ENCODE results near the gene EIF4G3.

EIF4G3 gene

GRCh38 chr1:20811916-20812315 is 364.8 kb downstream of the EIF4G3 start:
- DNase-seq, result no peak
- H3K27ac ChIP-seq (ENCODE audit: low read length, poor library complexity, severe bottlenecking), result no peak overlapping the region
- no peak overlapping the region for H2AFZ ChIP-seq (ENCODE audit: low read depth, low read length)
- peaks cover 21 to 46% of the 10 kb centered on the region in 2 experiments for H3K36me3 ChIP-seq (ENCODE audit: control insufficient read depth in 1 of 2, insufficient read depth in 2 of 2, low read depth in 1 of 2, low read length in 2 of 2)
- no peak overlapping the region for H4K91ac ChIP-seq (ENCODE audit: low read length)
- no peak overlapping the region for H3K18ac ChIP-seq (ENCODE audit: low read depth in 1 of 2, low read length in 2 of 2)
- no peak overlapping the region for H3K4me2 ChIP-seq (ENCODE audit: low read length, poor library complexity, severe bottlenecking)
- H2BK5ac ChIP-seq (ENCODE audit: low read depth, low read length, poor library complexity, severe bottlenecking), result no peak overlapping the region
- no peak overlapping the region for H2AK5ac ChIP-seq (ENCODE audit: low read length, severe bottlenecking)
- no peak overlapping the region for H3K4me3 ChIP-seq (ENCODE audit: insufficient read depth in 1 of 2, low read depth in 1 of 2, low read length in 2 of 2)
- H3K14ac ChIP-seq (ENCODE audit: low read length in 2 of 2), result no peak overlapping the region
- H3K27me3 ChIP-seq (ENCODE audit: control insufficient read depth in 1 of 2, insufficient read depth in 1 of 2, low read length in 2 of 2), result no peaks in the 10 kb centered on the region
- WGBS, result 96% methylated on average over 4 of the region's 5 CpGs
- H2BK15ac ChIP-seq (ENCODE audit: low read depth, poor library complexity, severe bottlenecking), result no peak overlapping the region
- no peak overlapping the region for H3K9ac ChIP-seq (ENCODE audit: low read length)
- H3K79me1 ChIP-seq (replicated peaks; ENCODE audit: low read length, poor library complexity, severe bottlenecking), result peaks cover 5% of the 10 kb centered on the region
- no peak overlapping the region for H2BK12ac ChIP-seq (ENCODE audit: low read length in 2 of 2)
- no peaks in the 10 kb centered on the region for H3K9me3 ChIP-seq (ENCODE audit: control insufficient read depth, low read length)
- H2BK120ac ChIP-seq (ENCODE audit: low read depth, low read length), result no peak overlapping the region
- no peak overlapping the region for H3K23ac ChIP-seq (ENCODE audit: low read length in 2 of 2)
- H3K4ac ChIP-seq (ENCODE audit: low read depth in 1 of 2, low read length in 2 of 2), result no peak overlapping the region
- H4K8ac ChIP-seq (ENCODE audit: low read length), result no peak overlapping the region
- H3K4me1 ChIP-seq (ENCODE audit: control insufficient read depth, insufficient read depth, low read depth, low read length), result no peaks in the 10 kb centered on the region

GRCh38 chr1:20793236-20793635 is 383.5 kb downstream of the EIF4G3 start:
- no peak overlapping the region for H3K4ac ChIP-seq (ENCODE audit: low read depth in 1 of 2, low read length in 2 of 2)
- no peak overlapping the region for H3K4me2 ChIP-seq (ENCODE audit: low read length, poor library complexity, severe bottlenecking)
- no CpG with 5 or more reads among the region's 4 CpGs for WGBS
- H4K8ac ChIP-seq (ENCODE audit: low read length), result no peak overlapping the region
- H3K27ac ChIP-seq (ENCODE audit: low read length, poor library complexity, severe bottlenecking), result no peak overlapping the region
- no peak for DNase-seq
- H2BK5ac ChIP-seq (ENCODE audit: low read depth, low read length, poor library complexity, severe bottlenecking), result no peak overlapping the region
- H3K14ac ChIP-seq (ENCODE audit: low read length in 2 of 2), result no peak overlapping the region
- no peak overlapping the region for H3K23ac ChIP-seq (ENCODE audit: low read length in 2 of 2)
- no peak overlapping the region for H2BK12ac ChIP-seq (ENCODE audit: low read length in 2 of 2)
- no peaks in the 10 kb centered on the region for H3K9me3 ChIP-seq (ENCODE audit: control insufficient read depth, low read length)
- H2BK15ac ChIP-seq (ENCODE audit: low read depth, poor library complexity, severe bottlenecking), result no peak overlapping the region
- peaks cover 1% of the 10 kb centered on the region for H3K79me1 ChIP-seq (replicated peaks; ENCODE audit: low read length, poor library complexity, severe bottlenecking)
- H3K27me3 ChIP-seq (ENCODE audit: control insufficient read depth in 1 of 2, insufficient read depth in 1 of 2, low read length in 2 of 2), result no peaks in the 10 kb centered on the region
- no peak overlapping the region for H2AFZ ChIP-seq (ENCODE audit: low read depth, low read length)
- no peak overlapping the region for H3K9ac ChIP-seq (ENCODE audit: low read length)
- no peak overlapping the region for H3K4me3 ChIP-seq (ENCODE audit: insufficient read depth in 1 of 2, low read depth in 1 of 2, low read length in 2 of 2)
- no peak overlapping the region for H2BK120ac ChIP-seq (ENCODE audit: low read depth, low read length)
- H2AK5ac ChIP-seq (ENCODE audit: low read length, severe bottlenecking), result no peak overlapping the region
- peaks cover 6% of the 10 kb centered on the region in 2 experiments for H3K36me3 ChIP-seq (ENCODE audit: control insufficient read depth in 1 of 2, insufficient read depth in 2 of 2, low read depth in 1 of 2, low read length in 2 of 2)
- H3K18ac ChIP-seq (ENCODE audit: low read depth in 1 of 2, low read length in 2 of 2), result no peak overlapping the region
- H3K4me1 ChIP-seq (ENCODE audit: control insufficient read depth, insufficient read depth, low read depth, low read length), result peaks cover 1% of the 10 kb centered on the region
- no peak overlapping the region for H4K91ac ChIP-seq (ENCODE audit: low read length)

GRCh38 chr1:20792196-20792595 is 384.5 kb downstream of the EIF4G3 start:
- Histone ChIP-seq H3K4ac (ENCODE audit: low read depth in 1 of 2, low read length in 2 of 2) (no peak overlapping the region), H3K4me3 (ENCODE audit: insufficient read depth in 1 of 2, low read depth in 1 of 2, low read length in 2 of 2) (no peak overlapping the region), H3K14ac (ENCODE audit: low read length in 2 of 2) (no peak overlapping the region), H3K4me2 (ENCODE audit: low read length, poor library complexity, severe bottlenecking) (no peak overlapping the region), H3K18ac (ENCODE audit: low read depth in 1 of 2, low read length in 2 of 2) (peak overlapping the region in 1 of 2 experiments; percentile 30), H3K79me1 (replicated peaks; ENCODE audit: low read length, poor library complexity, severe bottlenecking) (peaks cover 1% of the 10 kb centered on the region), H3K23ac (ENCODE audit: low read length in 2 of 2) (no peak overlapping the region), H4K8ac (ENCODE audit: low read length) (no peak overlapping the region), H3K27me3 (ENCODE audit: control insufficient read depth in 1 of 2, insufficient read depth in 1 of 2, low read length in 2 of 2) (no peaks in the 10 kb centered on the region), H4K91ac (ENCODE audit: low read length) (no peak overlapping the region), H3K9ac (ENCODE audit: low read length) (peak overlapping the region; percentile 50), H3K36me3 (ENCODE audit: control insufficient read depth in 1 of 2, insufficient read depth in 2 of 2, low read depth in 1 of 2, low read length in 2 of 2) (peaks cover 0 to 3% of the 10 kb centered on the region in 2 experiments), H2BK12ac (ENCODE audit: low read length in 2 of 2) (no peak overlapping the region), H2BK5ac (ENCODE audit: low read depth, low read length, poor library complexity, severe bottlenecking) (no peak overlapping the region), H2AFZ (ENCODE audit: low read depth, low read length) (no peak overlapping the region), H3K27ac (ENCODE audit: low read length, poor library complexity, severe bottlenecking) (no peak overlapping the region), H3K9me3 (ENCODE audit: control insufficient read depth, low read length) (no peaks in the 10 kb centered on the region), H2AK5ac (ENCODE audit: low read length, severe bottlenecking) (no peak overlapping the region), H2BK15ac (ENCODE audit: low read depth, poor library complexity, severe bottlenecking) (no peak overlapping the region), H3K4me1 (ENCODE audit: control insufficient read depth, insufficient read depth, low read depth, low read length) (peaks cover 1% of the 10 kb centered on the region), H2BK120ac (ENCODE audit: low read depth, low read length) (no peak overlapping the region)
- WGBS, result 87% methylated on average over 2 of the region's 2 CpGs
- DNase-seq, result peak; percentile 97

- H3K9me3 ChIP-seq (ENCODE audit: control insufficient read depth, low read length), result no peaks in the 10 kb centered on the region
- no peak overlapping the region for H4K91ac ChIP-seq (ENCODE audit: low read length)
- H3K27ac ChIP-seq (ENCODE audit: low read length, poor library complexity, severe bottlenecking), result no peak overlapping the region
- peaks cover 0 to 2% of the 10 kb centered on the region in 2 experiments for H3K36me3 ChIP-seq (ENCODE audit: control insufficient read depth in 1 of 2, insufficient read depth in 2 of 2, low read depth in 1 of 2, low read length in 2 of 2)
- H3K4me1 ChIP-seq (ENCODE audit: control insufficient read depth, insufficient read depth, low read depth, low read length), result peaks cover 1% of the 10 kb centered on the region
- no peak overlapping the region for H3K4me3 ChIP-seq (ENCODE audit: insufficient read depth in 1 of 2, low read depth in 1 of 2, low read length in 2 of 2)
- no peak overlapping the region for H3K23ac ChIP-seq (ENCODE audit: low read length in 2 of 2)
- H2AFZ ChIP-seq (ENCODE audit: low read depth, low read length), result no peak overlapping the region
- DNase-seq, result no peak
- H4K8ac ChIP-seq (ENCODE audit: low read length), result no peak overlapping the region
- H3K9ac ChIP-seq (ENCODE audit: low read length), result no peak overlapping the region
- H2BK12ac ChIP-seq (ENCODE audit: low read length in 2 of 2), result no peak overlapping the region
- 100% methylated on average over 3 of the region's 3 CpGs for WGBS
- H2BK5ac ChIP-seq (ENCODE audit: low read depth, low read length, poor library complexity, severe bottlenecking), result no peak overlapping the region
- peaks cover 1% of the 10 kb centered on the region for H3K79me1 ChIP-seq (replicated peaks; ENCODE audit: low read length, poor library complexity, severe bottlenecking)
- H2BK120ac ChIP-seq (ENCODE audit: low read depth, low read length), result no peak overlapping the region
- H3K4ac ChIP-seq (ENCODE audit: low read depth in 1 of 2, low read length in 2 of 2), result no peak overlapping the region
- H3K4me2 ChIP-seq (ENCODE audit: low read length, poor library complexity, severe bottlenecking), result no peak overlapping the region
- H2AK5ac ChIP-seq (ENCODE audit: low read length, severe bottlenecking), result no peak overlapping the region
- H3K18ac ChIP-seq (ENCODE audit: low read depth in 1 of 2, low read length in 2 of 2), result no peak overlapping the region
- H3K14ac ChIP-seq (ENCODE audit: low read length in 2 of 2), result no peak overlapping the region
- H3K27me3 ChIP-seq (ENCODE audit: control insufficient read depth in 1 of 2, insufficient read depth in 1 of 2, low read length in 2 of 2), result no peaks in the 10 kb centered on the region
- H2BK15ac ChIP-seq (ENCODE audit: low read depth, poor library complexity, severe bottlenecking), result no peak overlapping the region
These were observed 385.9 kb downstream of the EIF4G3 start for GRCh38 chr1:20790785-20791184.

Measured in mesenchymal stem cell (in vitro differentiated cells and primary cell).